ENCODE data around the gene CELA2A.

The CELA2A gene

DNA sequence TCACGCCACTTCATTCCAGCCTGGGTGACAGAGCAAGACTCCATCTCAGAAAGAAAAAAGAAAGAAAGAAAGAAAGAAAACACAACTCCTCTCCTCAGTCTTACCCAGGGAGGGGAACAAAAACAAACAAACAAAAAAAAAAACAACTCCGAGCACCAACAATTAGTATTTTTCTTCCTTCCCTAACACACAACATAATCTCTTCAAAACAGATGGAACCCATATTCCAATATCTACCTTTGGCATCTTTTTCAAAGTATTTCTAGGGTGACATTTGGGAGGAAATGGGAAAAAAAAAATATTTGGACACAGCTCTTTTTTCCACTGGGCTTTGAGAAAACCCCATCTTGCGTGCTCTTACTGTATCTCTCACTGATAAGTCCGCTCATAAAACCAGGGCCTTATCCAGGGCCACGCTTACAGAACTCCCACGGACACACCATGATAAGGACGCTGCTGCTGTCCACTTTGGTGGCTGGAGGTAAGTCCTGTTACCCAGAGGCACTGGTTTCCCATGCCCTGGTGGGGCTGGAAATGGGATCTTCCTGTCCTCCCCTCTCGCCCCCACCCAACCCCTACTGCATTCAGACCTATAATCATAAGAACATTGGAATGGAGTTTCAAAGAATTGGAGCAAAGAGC is at the start of gene CELA2A:
CELA2A (plus strand) TSS at position 420 of the 642 bp plus-strand sequence; CDS start at position 442, 22 bp downstream.
- peaks cover 14% of the 10 kb centered on the region for H3K4me1 ChIP-seq (ENCODE audit: control insufficient read depth, insufficient read depth, low read length)
- H3K36me3 ChIP-seq (ENCODE audit: control insufficient read depth, insufficient read depth, low read length), result no peaks in the 10 kb centered on the region
- no peak within 1 kb of the TSS for H3K4me3 ChIP-seq (ENCODE audit: low read length)

GRCh38 chr1:15407580-15407979 is 49.0 kb upstream of the CELA2A start:
- no peaks in the 10 kb centered on the region for H3K9me3 ChIP-seq (ENCODE audit: control insufficient read depth, low read length)
- H3K4me3 ChIP-seq (ENCODE audit: low read length), result no peak overlapping the region
- H3K36me3 ChIP-seq (ENCODE audit: control insufficient read depth, insufficient read depth, low read length), result no peaks in the 10 kb centered on the region
- peaks cover 14% of the 10 kb centered on the region for H3K4me1 ChIP-seq (ENCODE audit: control insufficient read depth, insufficient read depth, low read length)
- no peaks in the 10 kb centered on the region for H3K27me3 ChIP-seq (ENCODE audit: control insufficient read depth, insufficient read depth, low read length)
- H3K9ac ChIP-seq (ENCODE audit: low read length), result no peak overlapping the region

More for the DNA sequence above, at the start of gene CELA2A:
- H3K9ac ChIP-seq (ENCODE audit: low read length), result no peak within 1 kb of the TSS
- no peaks in the 10 kb centered on the region for H3K9me3 ChIP-seq (ENCODE audit: control insufficient read depth, low read length)
- no peaks in the 10 kb centered on the region for H3K27me3 ChIP-seq (ENCODE audit: control insufficient read depth, insufficient read depth, low read length)

- peak overlapping the region; percentile 89 for H3K9ac ChIP-seq (ENCODE audit: low read length)
Measured at GRCh38 chr1:15408890-15409387, 47.6 kb upstream of the CELA2A start.

DNA sequence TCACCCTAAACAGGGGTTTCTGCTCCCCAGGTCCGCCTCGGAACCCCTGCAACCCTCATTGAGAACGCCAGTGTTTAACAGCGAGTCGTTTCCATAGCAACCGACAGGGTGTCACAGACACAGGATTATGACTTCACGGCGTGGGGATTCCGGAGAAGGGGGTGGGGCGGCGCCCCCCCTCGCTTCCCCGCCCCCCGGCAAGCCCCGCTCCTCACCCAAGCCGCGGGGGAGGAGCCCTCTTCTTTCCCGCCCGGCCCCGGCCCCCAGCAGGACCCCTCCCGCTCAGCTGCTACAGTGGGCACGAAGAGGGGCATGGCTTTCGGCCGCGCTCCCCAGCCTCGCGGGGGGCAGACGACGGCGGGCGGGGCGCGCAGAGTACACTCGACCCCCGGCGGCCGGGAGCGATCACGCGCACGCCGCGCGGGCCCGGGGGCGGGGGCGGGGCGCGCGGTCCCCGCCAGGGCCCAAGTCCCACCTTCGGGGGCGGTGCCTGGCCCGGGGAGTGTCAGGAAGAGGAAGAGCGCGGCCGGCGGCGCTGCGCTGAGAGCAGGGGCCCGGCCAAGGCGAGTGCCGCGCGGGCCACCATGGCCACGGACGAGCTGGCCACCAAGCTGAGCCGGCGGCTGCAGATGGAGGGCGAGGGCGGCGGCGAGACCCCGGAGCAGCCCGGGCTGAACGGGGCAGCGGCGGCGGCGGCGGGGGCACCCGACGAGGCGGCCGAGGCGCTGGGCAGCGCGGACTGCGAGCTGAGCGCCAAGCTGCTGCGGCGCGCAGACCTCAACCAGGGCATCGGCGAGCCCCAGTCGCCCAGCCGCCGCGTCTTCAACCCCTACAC is 46.9 kb upstream of the CELA2A start, which contains the start of gene EFHD2:
EFHD2 (plus strand) TSS at position 501 of the 835 bp plus-strand sequence; CDS start at position 585, 84 bp downstream.
- Histone ChIP-seq H3K9ac (ENCODE audit: low read length) (peak within 1 kb of the TSS; percentile 89), H3K27me3 (ENCODE audit: control insufficient read depth, insufficient read depth, low read length) (no peaks in the 10 kb centered on the region), H3K4me1 (ENCODE audit: control insufficient read depth, insufficient read depth, low read length) (peaks cover 34% of the 10 kb centered on the region), H3K9me3 (ENCODE audit: control insufficient read depth, low read length) (no peaks in the 10 kb centered on the region), H3K4me3 (ENCODE audit: low read length) (peak within 1 kb of the TSS; percentile 77), H3K36me3 (ENCODE audit: control insufficient read depth, insufficient read depth, low read length) (peaks cover 6% of the 10 kb centered on the region)

More at GRCh38 chr1:15408890-15409387, 47.6 kb upstream of the CELA2A start:
- H3K4me1 ChIP-seq (ENCODE audit: control insufficient read depth, insufficient read depth, low read length), result peaks cover 27% of the 10 kb centered on the region
- no peaks in the 10 kb centered on the region for H3K9me3 ChIP-seq (ENCODE audit: control insufficient read depth, low read length)
- H3K4me3 ChIP-seq (ENCODE audit: low read length), result no peak overlapping the region
- no peaks in the 10 kb centered on the region for H3K27me3 ChIP-seq (ENCODE audit: control insufficient read depth, insufficient read depth, low read length)
- H3K36me3 ChIP-seq (ENCODE audit: control insufficient read depth, insufficient read depth, low read length), result peaks cover under 1% of the 10 kb centered on the region

DNA sequence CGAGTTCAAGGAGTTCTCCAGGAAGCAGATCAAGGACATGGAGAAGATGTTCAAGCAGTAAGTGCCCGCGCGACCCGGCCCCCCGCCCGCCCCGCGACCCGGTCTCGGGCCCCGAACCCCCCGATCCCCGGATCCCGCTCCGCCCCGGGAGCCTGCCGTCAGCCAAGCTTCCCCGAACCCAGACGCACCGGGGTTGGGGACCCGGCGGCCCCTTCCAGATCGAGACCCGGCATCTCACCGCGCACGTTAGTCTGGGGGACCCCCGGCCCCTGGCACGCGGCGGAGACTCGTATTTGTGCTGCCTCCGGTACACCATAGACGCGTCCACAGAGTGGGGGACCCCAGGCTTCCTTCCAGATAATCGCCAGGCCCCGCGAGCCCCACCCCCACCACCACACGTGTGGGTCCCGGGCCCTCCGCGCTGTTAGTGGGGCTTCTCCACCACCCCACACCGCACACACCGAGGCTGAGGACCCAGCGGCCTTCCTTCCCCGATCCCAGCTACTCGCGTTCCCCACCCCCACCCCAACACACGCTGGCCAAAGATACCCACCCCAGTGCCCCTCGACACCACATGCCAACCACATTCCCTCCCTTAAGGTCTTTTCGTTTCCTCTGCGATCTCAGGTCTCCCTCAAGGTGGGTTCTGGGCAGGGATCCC is 46.2 kb upstream of the CELA2A start:
- Histone ChIP-seq H3K36me3 (ENCODE audit: control insufficient read depth, insufficient read depth, low read length) (peaks cover 6% of the 10 kb centered on the region), H3K9ac (ENCODE audit: low read length) (peak overlapping the region; percentile 89), H3K9me3 (ENCODE audit: control insufficient read depth, low read length) (no peaks in the 10 kb centered on the region), H3K27me3 (ENCODE audit: control insufficient read depth, insufficient read depth, low read length) (no peaks in the 10 kb centered on the region), H3K4me3 (ENCODE audit: low read length) (peak overlapping the region; percentile 77), H3K4me1 (ENCODE audit: control insufficient read depth, insufficient read depth, low read length) (peaks cover 41% of the 10 kb centered on the region)

- peaks cover 6% of the 10 kb centered on the region for H3K36me3 ChIP-seq (ENCODE audit: control insufficient read depth, insufficient read depth, low read length)
- H3K4me3 ChIP-seq (ENCODE audit: low read length), result peak overlapping the region; percentile 77
- no peaks in the 10 kb centered on the region for H3K9me3 ChIP-seq (ENCODE audit: control insufficient read depth, low read length)
- H3K9ac ChIP-seq (ENCODE audit: low read length), result peak overlapping the region; percentile 89
- H3K27me3 ChIP-seq (ENCODE audit: control insufficient read depth, insufficient read depth, low read length), result no peaks in the 10 kb centered on the region
- H3K4me1 ChIP-seq (ENCODE audit: control insufficient read depth, insufficient read depth, low read length), result peaks cover 47% of the 10 kb centered on the region
Measured at GRCh38 chr1:15410884-15411245, 45.7 kb upstream of the CELA2A start.

DNA sequence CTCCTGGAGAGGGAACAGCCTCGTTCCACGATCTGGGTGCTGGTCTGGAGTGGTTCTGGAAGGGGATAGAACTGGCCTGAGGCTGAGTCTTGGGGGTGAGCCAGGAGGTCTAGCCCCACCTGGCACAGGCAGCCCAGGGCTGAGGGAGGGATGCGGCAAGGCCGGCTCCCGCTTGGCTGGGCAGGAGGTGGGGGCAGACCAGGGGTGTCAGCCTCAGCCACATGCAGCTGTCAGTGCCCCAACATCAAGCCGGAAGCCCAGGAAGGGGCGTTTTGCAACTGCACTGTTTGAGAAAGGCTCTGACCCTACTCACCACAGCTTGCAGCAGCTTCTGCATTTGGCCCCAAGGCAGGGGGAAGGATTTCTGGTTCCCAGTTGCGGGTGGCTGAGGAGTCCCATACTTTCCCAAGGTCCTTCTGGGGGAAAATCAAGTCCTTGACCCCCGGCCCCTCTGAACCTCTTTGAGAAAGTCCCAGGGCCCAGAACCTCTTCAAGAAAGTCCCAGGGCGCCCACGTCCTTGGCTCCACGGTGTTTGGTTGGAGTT is 44.9 kb upstream of the CELA2A start:
- Histone ChIP-seq H3K27me3 (ENCODE audit: control insufficient read depth, insufficient read depth, low read length) (no peaks in the 10 kb centered on the region), H3K9ac (ENCODE audit: low read length) (peak overlapping the region; percentile 89), H3K4me3 (ENCODE audit: low read length) (peak overlapping the region; percentile 77), H3K4me1 (ENCODE audit: control insufficient read depth, insufficient read depth, low read length) (peaks cover 55% of the 10 kb centered on the region), H3K36me3 (ENCODE audit: control insufficient read depth, insufficient read depth, low read length) (peaks cover 6% of the 10 kb centered on the region), H3K9me3 (ENCODE audit: control insufficient read depth, low read length) (no peaks in the 10 kb centered on the region)

DNA sequence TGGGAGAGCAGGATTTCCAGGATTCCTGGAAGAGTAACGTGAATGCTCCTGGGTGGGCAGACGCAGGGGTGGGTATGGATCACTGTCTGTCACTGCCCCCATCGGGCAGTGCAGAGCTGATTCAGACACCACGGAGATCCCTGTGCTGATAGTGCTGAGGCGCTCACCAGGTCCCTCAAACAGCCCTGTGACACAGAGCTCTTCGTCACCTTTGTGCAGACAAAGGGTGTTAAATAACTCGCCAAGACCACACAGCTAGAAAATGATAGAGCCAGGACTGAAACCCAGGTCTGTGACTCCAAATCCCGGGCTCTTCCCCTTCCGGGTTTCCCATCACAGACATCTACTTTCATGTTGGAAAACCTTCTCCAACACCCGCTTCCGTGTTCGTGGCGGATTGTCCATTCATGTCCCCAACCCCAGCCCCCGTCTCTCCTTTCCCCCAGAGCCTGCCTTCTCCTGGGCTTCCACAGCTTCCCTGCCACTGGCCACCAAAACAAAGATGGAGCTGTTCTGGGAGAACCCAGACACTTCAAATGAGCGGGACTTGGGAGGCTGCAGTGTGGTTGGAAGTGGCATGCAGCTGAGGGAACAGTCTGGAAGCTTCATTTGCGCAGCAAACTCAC is 44.2 kb upstream of the CELA2A start:
- H3K27me3 ChIP-seq (ENCODE audit: control insufficient read depth, insufficient read depth, low read length), result no peaks in the 10 kb centered on the region
- no peaks in the 10 kb centered on the region for H3K9me3 ChIP-seq (ENCODE audit: control insufficient read depth, low read length)
- peaks cover 6% of the 10 kb centered on the region for H3K36me3 ChIP-seq (ENCODE audit: control insufficient read depth, insufficient read depth, low read length)
- H3K4me3 ChIP-seq (ENCODE audit: low read length), result peak overlapping the region; percentile 77
- H3K4me1 ChIP-seq (ENCODE audit: control insufficient read depth, insufficient read depth, low read length), result peaks cover 61% of the 10 kb centered on the region
- peak overlapping the region; percentile 89 for H3K9ac ChIP-seq (ENCODE audit: low read length)

- H3K9me3 ChIP-seq (ENCODE audit: control insufficient read depth, low read length), result no peaks in the 10 kb centered on the region
- no peaks in the 10 kb centered on the region for H3K27me3 ChIP-seq (ENCODE audit: control insufficient read depth, insufficient read depth, low read length)
- H3K4me3 ChIP-seq (ENCODE audit: low read length), result peak overlapping the region; percentile 77
- H3K36me3 ChIP-seq (ENCODE audit: control insufficient read depth, insufficient read depth, low read length), result peaks cover 6% of the 10 kb centered on the region
- peak overlapping the region; percentile 89 for H3K9ac ChIP-seq (ENCODE audit: low read length)
- H3K4me1 ChIP-seq (ENCODE audit: control insufficient read depth, insufficient read depth, low read length), result peaks cover 66% of the 10 kb centered on the region
Measured at GRCh38 chr1:15412843-15413242, 43.7 kb upstream of the CELA2A start.

GRCh38 chr1:15413563-15414444 is 42.7 kb upstream of the CELA2A start:
- peaks cover 6% of the 10 kb centered on the region for H3K36me3 ChIP-seq (ENCODE audit: control insufficient read depth, insufficient read depth, low read length)
- H3K4me3 ChIP-seq (ENCODE audit: low read length), result peak overlapping the region; percentile 77
- no peaks in the 10 kb centered on the region for H3K9me3 ChIP-seq (ENCODE audit: control insufficient read depth, low read length)
- peak overlapping the region; percentile 89 for H3K9ac ChIP-seq (ENCODE audit: low read length)
- peaks cover 71% of the 10 kb centered on the region for H3K4me1 ChIP-seq (ENCODE audit: control insufficient read depth, insufficient read depth, low read length)
- no peaks in the 10 kb centered on the region for H3K27me3 ChIP-seq (ENCODE audit: control insufficient read depth, insufficient read depth, low read length)

Measured in mucosa of stomach (tissue), 1 donor.